ENCODE data around the gene FBXW7. TPM values are rescaled to one million over a fixed set of nuclear protein-coding genes. Genes with fewer than 3 reads are reported as not detected.

Gene FBXW7
- total and polyA plus RNA-seq, 7 donors = 3.7 to 122 (median 74.9) TPM

DNA sequence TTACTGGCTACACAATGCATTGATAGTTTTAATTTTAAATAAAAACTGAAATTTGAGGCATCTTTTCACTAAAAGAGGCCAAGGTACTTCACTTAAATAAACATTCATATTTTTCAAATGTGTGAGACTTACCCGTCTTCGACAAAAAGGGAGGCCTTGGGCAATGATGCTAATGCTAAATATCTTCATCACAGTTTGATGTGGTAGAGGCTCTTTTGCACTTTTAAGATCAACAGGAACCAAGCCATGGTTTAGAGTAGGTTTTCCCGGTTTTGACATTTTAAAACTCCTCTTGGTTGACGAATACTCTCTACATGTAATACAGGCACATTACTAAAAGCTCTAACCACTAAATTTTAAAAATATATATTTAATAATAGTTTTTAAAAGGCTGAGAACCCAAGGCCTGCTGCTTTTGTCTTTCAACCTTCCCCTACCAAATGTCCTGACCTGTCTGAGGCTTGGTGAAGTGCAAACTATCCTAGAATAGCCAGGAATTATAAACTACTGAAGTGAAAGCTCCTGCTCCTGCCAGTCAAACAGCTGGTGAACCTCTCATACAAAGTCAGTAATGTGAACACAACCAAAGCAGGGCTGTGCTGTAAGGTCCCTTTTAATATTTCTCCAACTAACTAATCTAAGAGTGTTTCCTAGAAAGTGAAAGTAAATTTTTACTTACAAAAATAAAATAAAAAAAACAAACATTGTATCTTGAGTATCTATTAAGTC lies 153.7 kb downstream of the FBXW7 start:
- WGBS, 2 donors = 66 to 81% methylated on average over 4 of the region's 4 CpGs
- Histone ChIP-seq H3K27me3 (no peaks in the 10 kb centered on the region), H3K36me3 (no peaks in the 10 kb centered on the region), H3K4me1 (peaks cover 0 to 9% (median 0%) of the 10 kb centered on the region in 4 donors), H3K4me3 (peak overlapping the region in 2 of 4 donors; percentile 11 to 16), H3K27ac (peak overlapping the region; percentile 7 to 54 (median 42)), H3K9me3 (no peaks in the 10 kb centered on the region)
- intact Hi-C loops (cut with DNase I) = no loop called here
- TF ChIP-seq POLR2AphosphoS5 (IDR thresholded peaks at IDR 0.05) (no peak), POLR2A (IDR thresholded peaks at IDR 0.05) (no peak), EP300 (IDR thresholded peaks at IDR 0.05) (no peak)
- TF ChIP-seq, protein P1, sequence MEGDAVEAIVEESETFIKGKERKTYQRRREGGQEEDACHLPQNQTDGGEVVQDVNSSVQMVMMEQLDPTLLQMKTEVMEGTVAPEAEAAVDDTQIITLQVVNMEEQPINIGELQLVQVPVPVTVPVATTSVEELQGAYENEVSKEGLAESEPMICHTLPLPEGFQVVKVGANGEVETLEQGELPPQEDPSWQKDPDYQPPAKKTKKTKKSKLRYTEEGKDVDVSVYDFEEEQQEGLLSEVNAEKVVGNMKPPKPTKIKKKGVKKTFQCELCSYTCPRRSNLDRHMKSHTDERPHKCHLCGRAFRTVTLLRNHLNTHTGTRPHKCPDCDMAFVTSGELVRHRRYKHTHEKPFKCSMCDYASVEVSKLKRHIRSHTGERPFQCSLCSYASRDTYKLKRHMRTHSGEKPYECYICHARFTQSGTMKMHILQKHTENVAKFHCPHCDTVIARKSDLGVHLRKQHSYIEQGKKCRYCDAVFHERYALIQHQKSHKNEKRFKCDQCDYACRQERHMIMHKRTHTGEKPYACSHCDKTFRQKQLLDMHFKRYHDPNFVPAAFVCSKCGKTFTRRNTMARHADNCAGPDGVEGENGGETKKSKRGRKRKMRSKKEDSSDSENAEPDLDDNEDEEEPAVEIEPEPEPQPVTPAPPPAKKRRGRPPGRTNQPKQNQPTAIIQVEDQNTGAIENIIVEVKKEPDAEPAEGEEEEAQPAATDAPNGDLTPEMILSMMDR (IDR thresholded peaks at IDR 0.05) = no peak
- DNase-seq = no peak

DNA sequence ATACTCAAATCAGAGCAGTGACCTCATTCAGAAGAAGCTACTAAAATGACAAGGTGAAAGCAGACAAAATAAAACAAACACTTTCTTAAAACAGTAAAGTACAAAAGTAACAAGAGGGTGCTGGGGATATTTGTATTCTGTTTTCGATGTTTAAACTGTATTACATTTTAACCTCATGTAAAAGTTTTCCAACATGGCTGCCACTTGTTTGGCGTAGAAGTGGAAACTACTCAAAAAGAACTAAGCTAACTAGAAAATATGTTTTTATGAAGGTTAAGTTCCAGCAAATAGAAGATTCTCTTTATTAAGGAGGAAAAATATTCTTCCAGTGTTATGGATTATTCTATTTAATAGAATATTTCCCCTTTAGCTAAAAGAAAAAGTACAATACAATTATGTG lies 155.0 kb downstream of the FBXW7 start:
- H3K36me3 ChIP-seq = no peaks in the 10 kb centered on the region
- peaks cover 0 to 9% (median 0%) of the 10 kb centered on the region in 4 donors for H3K4me1 ChIP-seq
- TF ChIP-seq, protein P1 (IDR thresholded peaks at IDR 0.05) = no peak
- TF ChIP-seq EP300 (IDR thresholded peaks at IDR 0.05) (no peak), POLR2A (IDR thresholded peaks at IDR 0.05) (no peak), POLR2AphosphoS5 (IDR thresholded peaks at IDR 0.05) (no peak)
- H3K9me3 ChIP-seq = no peaks in the 10 kb centered on the region
- intact Hi-C loops (cut with DNase I) = no loop called here
- 92 to 99% methylated on average over 2 of the region's 2 CpGs for WGBS, 2 donors
- no peak for DNase-seq
- H3K27ac ChIP-seq = no peak overlapping the region
- H3K4me3 ChIP-seq = no peak overlapping the region
- H3K27me3 ChIP-seq = no peaks in the 10 kb centered on the region

DNA sequence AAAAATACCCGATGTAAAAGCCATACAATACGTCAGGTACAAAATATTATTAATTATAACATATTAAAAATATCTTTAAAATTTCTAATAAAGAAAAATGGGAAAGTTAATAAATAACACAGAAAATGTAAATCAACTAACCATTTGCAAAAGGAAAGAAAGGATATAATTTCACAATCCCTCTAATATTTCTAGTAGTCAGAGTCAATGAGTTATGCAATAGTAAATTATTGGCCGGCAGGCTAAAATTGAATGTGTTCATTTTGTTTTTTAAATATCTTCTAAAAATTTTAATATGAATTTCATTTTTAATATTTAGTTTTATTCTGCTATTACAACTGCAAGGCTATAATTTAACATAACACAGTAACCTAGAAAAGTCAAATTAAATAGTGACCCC lies 155.7 kb downstream of the FBXW7 start:
- no peak for DNase-seq
- Histone ChIP-seq H3K9me3 (no peaks in the 10 kb centered on the region), H3K36me3 (no peaks in the 10 kb centered on the region), H3K4me3 (no peak overlapping the region), H3K4me1 (peaks cover 0 to 9% (median under 1%) of the 10 kb centered on the region in 4 donors), H3K27me3 (no peaks in the 10 kb centered on the region), H3K27ac (no peak overlapping the region)
- TF ChIP-seq, protein P1 (IDR thresholded peaks at IDR 0.05) = no peak
- no peak for TF ChIP-seq POLR2A (IDR thresholded peaks at IDR 0.05)
- TF ChIP-seq EP300 (IDR thresholded peaks at IDR 0.05) = no peak
- no peak for TF ChIP-seq POLR2AphosphoS5 (IDR thresholded peaks at IDR 0.05)
- WGBS, 2 donors = 91 to 95% methylated on average over 3 of the region's 3 CpGs
- intact Hi-C loops (cut with DNase I) = no loop called here

DNA sequence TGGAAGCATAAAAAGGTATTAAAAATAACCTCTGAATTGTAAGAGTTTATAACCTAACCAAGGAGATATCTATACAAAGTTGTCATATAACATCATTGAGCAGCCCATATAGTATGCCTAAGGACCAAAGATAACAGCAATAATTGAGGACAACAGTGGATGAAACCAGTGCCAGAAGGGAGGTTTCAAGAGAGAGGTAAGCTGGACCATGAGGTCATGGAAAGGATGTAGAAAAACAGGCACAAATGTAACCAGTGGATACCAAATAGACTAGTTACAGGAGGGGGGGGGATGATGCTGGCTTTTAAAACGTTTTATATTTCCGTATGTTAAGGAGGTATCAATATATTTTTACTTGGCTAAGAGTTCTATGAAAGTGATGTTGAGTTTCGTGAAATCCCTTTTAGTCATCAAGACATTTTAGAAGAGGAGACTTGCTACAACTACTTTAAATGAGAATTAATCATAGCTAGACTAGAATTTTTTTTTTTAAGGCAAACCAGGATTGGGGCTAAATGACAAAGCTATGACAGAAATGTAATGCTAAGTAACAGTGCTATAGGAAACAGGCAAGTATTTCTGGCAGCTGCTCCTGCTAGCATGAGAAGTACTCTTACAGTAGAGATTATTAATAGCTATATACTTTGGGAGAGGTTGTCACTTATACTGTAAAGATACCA lies 161.1 kb downstream of the FBXW7 start:
- intact Hi-C loops (cut with DNase I) = no loop called here
- no peak for DNase-seq
- no peak overlapping the region for H3K27ac ChIP-seq
- peaks cover 0 to 14% (median 3%) of the 10 kb centered on the region in 4 donors for H3K4me1 ChIP-seq
- H3K36me3 ChIP-seq = no peaks in the 10 kb centered on the region
- TF ChIP-seq EP300 (IDR thresholded peaks at IDR 0.05) = no peak
- TF ChIP-seq, protein P1 (IDR thresholded peaks at IDR 0.05) = no peak
- TF ChIP-seq POLR2AphosphoS5 (IDR thresholded peaks at IDR 0.05) = no peak
- TF ChIP-seq POLR2A (IDR thresholded peaks at IDR 0.05) = no peak
- no peak overlapping the region for H3K4me3 ChIP-seq
- WGBS, 2 donors = 80 to 89% methylated on average over 3 of the region's 3 CpGs
- H3K27me3 ChIP-seq = no peaks in the 10 kb centered on the region
- no peaks in the 10 kb centered on the region for H3K9me3 ChIP-seq

Data from sigmoid colon (tissue), 7 donors.